ENCODE measurements around the gene HOGA1.
"Not testable (repeated sequence)": the region's sequence is repeated elsewhere in the genome, so short reads cannot be mapped to it uniquely, and the experiment has no call there.

Gene HOGA1

GRCh38 chr10:97584060-97584797 is at the start of gene HOGA1:
HOGA1 (plus strand) TSS chr10:97584389; CDS start chr10:97584704, 315 bp downstream.
- DNase-seq, result no peak

- DNase-seq, result peak; percentile 31
Measured at GRCh38 chr10:97534746-97535367, 49.3 kb upstream of the HOGA1 start.

GRCh38 chr10:97537186-97537869 is 46.9 kb upstream of the HOGA1 start:
- DNase-seq, result no peak

GRCh38 chr10:97538411-97538810 is 45.8 kb upstream of the HOGA1 start:
- DNase-seq, result no peak

- DNase-seq, result no peak
Measured at GRCh38 chr10:97538839-97539238, 45.4 kb upstream of the HOGA1 start.

GRCh38 chr10:97539523-97540200 is 44.5 kb upstream of the HOGA1 start:
- DNase-seq, result no peak

GRCh38 chr10:97540669-97541500 is 43.3 kb upstream of the HOGA1 start:
- no peak for DNase-seq

- DNase-seq, result peak; percentile 41
Measured at GRCh38 chr10:97542169-97543024, 41.8 kb upstream of the HOGA1 start.

GRCh38 chr10:97543025-97543546 is 41.1 kb upstream of the HOGA1 start:
- peak; percentile 59 for DNase-seq

GRCh38 chr10:97546456-97547270 is 37.5 kb upstream of the HOGA1 start:
- DNase-seq, result no peak

GRCh38 chr10:97547271-97547600 is 37.0 kb upstream of the HOGA1 start:
- DNase-seq, result no peak

GRCh38 chr10:97547962-97548361 is 36.2 kb upstream of the HOGA1 start:
- no peak for DNase-seq

GRCh38 chr10:97548828-97549455 is 35.2 kb upstream of the HOGA1 start:
- DNase-seq, result no peak

- no peak for DNase-seq
Measured at GRCh38 chr10:97549587-97550322, 34.4 kb upstream of the HOGA1 start.

GRCh38 chr10:97550336-97551149 is 33.6 kb upstream of the HOGA1 start:
- DNase-seq, result no peak

GRCh38 chr10:97551271-97551670 is 32.9 kb upstream of the HOGA1 start:
- no peak for DNase-seq

GRCh38 chr10:97553575-97554031 is 30.6 kb upstream of the HOGA1 start:
- DNase-seq, result peak; percentile 69

GRCh38 chr10:97554336-97554735 is 29.9 kb upstream of the HOGA1 start:
- DNase-seq, result not testable (repeated sequence)
